GM10266 (cell line): ENCODE measurements around the gene TNNC1.
A peak's percentile ranks its signal among the peaks of the same experiment; 100 is the strongest.

Experiments
- DNase-seq: peaks from one replicate; pipeline ENCODE4 v3.0.0; 2012; ENCODE audit errors: extremely low spot score
- CTCF ChIP-seq: IDR thresholded peaks from 2 replicates; pipeline ENCODE4 v1.5.1; 2012; ENCODE audit warnings: mild to moderate bottlenecking, low read depth; ENCODE audit not compliant: control insufficient read depth, insufficient read depth; ENCODE audit errors: missing control alignments

Gene TNNC1

GRCh38 chr3:52477076-52477795 is 23.4 kb upstream of the TNNC1 start:
- DNase-seq = no peak

GRCh38 chr3:52473026-52473425 is 19.2 kb upstream of the TNNC1 start:
- TF ChIP-seq CTCF = no peak
- no peak for DNase-seq

More at GRCh38 chr3:52477076-52477795, 23.4 kb upstream of the TNNC1 start:
- no peak for TF ChIP-seq CTCF

- no peak for DNase-seq
- TF ChIP-seq CTCF = no peak
Measured at GRCh38 chr3:52472239-52473000, 18.6 kb upstream of the TNNC1 start.

GRCh38 chr3:52471371-52472238 is 17.8 kb upstream of the TNNC1 start:
- DNase-seq = peak; percentile 68
- TF ChIP-seq CTCF = peak; percentile 71

GRCh38 chr3:52470920-52471319 is 17.1 kb upstream of the TNNC1 start:
- DNase-seq = no peak
- TF ChIP-seq CTCF = no peak

- DNase-seq = no peak
- TF ChIP-seq CTCF = no peak
Measured at GRCh38 chr3:52469001-52469400, 15.2 kb upstream of the TNNC1 start.
